Measurements from ENCODE around the gene C19orf44. TPM values are rescaled to one million over a fixed set of nuclear protein-coding genes. Genes with fewer than 3 reads are reported as not detected.
"Not testable (repeated sequence)": the region's sequence is repeated elsewhere in the genome, so short reads cannot be mapped to it uniquely, and the experiment has no call there.

Gene C19orf44
- total RNA-seq, 6 experiments from 2014 or later = 2.9 to 4.7 (median 3.7) TPM

GRCh38 chr19:16463341-16463990 lies 32.7 kb upstream of the C19orf44 start:
- H3K4me1 Mint-ChIP-seq (ENCODE audit: low read depth) = peaks cover 32% of the 10 kb centered on the region
- H3K9me3 Mint-ChIP-seq = no peaks in the 10 kb centered on the region
- H3K36me3 Mint-ChIP-seq (ENCODE audit: low read depth) = no peaks in the 10 kb centered on the region
- H3K4me3 Mint-ChIP-seq = no peak overlapping the region
- no peak for DNase-seq
- no peak for TF ChIP-seq CTCF (IDR thresholded peaks at IDR 0.05)
- H3K27me3 Mint-ChIP-seq (ENCODE audit: insufficient read depth) = peaks cover 2% of the 10 kb centered on the region; the same call in 1 of the 2 replicates
- H3K27ac Mint-ChIP-seq = no peak overlapping the region

- peaks cover 2% of the 10 kb centered on the region; the same call in 1 of the 2 replicates for H3K27me3 Mint-ChIP-seq (ENCODE audit: insufficient read depth)
- H3K36me3 Mint-ChIP-seq (ENCODE audit: low read depth) = no peaks in the 10 kb centered on the region
- H3K27ac Mint-ChIP-seq = no peak overlapping the region
- no peak overlapping the region; the same call in 1 of the 2 replicates for H3K4me3 Mint-ChIP-seq
- DNase-seq = peak; percentile 28
- no peaks in the 10 kb centered on the region for H3K9me3 Mint-ChIP-seq
- no peak for TF ChIP-seq CTCF (IDR thresholded peaks at IDR 0.05)
- H3K4me1 Mint-ChIP-seq (ENCODE audit: low read depth) = peaks cover 32% of the 10 kb centered on the region
Measured at GRCh38 chr19:16463991-16464575, 32.1 kb upstream of the C19orf44 start.

DNA sequence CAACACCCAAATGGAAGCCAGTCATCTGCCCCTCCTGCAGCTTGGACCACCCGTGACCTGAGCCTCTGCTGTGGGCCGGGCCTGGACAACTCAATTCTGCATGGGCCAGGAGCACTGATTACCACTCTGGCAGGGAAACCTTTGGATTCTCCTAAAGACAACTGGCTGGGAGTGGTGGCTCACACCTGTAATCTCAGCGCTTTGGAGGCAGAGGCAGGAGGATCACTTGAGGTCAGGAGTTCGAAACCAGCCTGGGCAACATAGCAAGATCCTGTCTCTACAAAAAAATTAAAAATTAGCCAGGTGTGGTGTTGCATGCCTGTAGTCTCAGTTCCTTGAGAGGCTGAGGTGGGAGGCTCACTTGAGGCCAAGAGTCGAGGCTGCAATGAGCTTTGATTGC lies 31.0 kb upstream of the C19orf44 start:
- no peaks in the 10 kb centered on the region for H3K36me3 Mint-ChIP-seq (ENCODE audit: low read depth)
- H3K27me3 Mint-ChIP-seq (ENCODE audit: insufficient read depth) = peaks cover 2% of the 10 kb centered on the region; the same call in 1 of the 2 replicates
- no peak overlapping the region for H3K27ac Mint-ChIP-seq
- no peak for DNase-seq
- no peak for TF ChIP-seq CTCF (IDR thresholded peaks at IDR 0.05)
- no peak overlapping the region for H3K4me3 Mint-ChIP-seq
- no peaks in the 10 kb centered on the region for H3K9me3 Mint-ChIP-seq
- peaks cover 41% of the 10 kb centered on the region for H3K4me1 Mint-ChIP-seq (ENCODE audit: low read depth)

DNA sequence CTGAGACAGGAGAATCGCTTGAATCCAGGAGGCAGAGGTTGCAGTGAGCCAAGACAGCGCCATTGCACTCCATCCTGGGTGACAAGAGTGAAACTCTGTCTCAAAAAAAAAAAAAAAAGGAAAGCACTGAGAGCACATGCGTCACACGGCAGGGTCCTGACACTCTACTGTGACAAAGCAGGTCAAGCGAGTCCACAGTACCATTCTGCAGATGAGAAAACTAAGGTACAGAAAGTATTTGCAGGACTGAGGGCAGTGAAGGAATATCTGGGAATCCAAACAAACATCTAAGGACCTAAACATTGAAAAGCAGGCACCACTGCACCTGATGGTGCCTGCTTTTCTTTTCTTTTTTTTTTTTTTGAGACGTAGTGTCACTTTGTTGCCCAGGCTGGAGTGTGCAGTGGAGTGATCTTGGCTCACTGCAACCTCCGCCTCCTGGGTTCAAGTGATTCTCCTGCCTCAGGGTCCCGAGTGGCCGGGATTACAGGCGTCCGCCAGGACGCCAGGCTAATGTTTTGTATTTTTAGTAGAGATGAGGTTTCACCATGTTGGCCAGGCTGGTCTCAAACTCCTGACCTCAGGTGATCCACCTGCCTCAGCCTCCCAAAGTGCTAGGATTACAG lies 29.3 kb upstream of the C19orf44 start:
- not testable (repeated sequence) for H3K27ac Mint-ChIP-seq; H3K27me3 Mint-ChIP-seq (ENCODE audit: insufficient read depth); H3K9me3 Mint-ChIP-seq; H3K36me3 Mint-ChIP-seq (ENCODE audit: low read depth); H3K4me3 Mint-ChIP-seq; DNase-seq
- peaks cover 51% of the 10 kb centered on the region for H3K4me1 Mint-ChIP-seq (ENCODE audit: low read depth)

DNA sequence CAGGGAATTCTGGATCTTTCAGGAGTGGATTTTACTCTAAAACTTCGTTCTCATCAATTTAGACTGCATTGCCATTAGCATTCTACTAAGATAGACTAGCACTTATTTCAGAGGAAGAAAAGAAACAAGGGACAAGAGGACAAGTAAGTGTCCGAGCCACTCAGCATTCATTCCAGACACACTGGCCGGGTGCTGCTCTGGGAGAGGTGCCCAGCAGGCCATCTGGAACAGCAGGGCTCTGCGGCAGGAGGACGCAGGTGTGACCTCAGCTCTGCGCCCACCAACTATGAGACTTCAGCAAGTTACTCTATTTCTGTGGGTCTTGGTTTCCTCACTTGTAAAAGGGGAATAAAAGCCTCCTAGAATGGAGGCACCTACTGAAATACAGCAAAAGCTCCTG lies 28.6 kb upstream of the C19orf44 start:
- no peak for TF ChIP-seq CTCF (IDR thresholded peaks at IDR 0.05)
- H3K27ac Mint-ChIP-seq = no peak overlapping the region
- H3K4me3 Mint-ChIP-seq = no peak overlapping the region
- DNase-seq = no peak
- H3K9me3 Mint-ChIP-seq = no peaks in the 10 kb centered on the region
- no peaks in the 10 kb centered on the region for H3K36me3 Mint-ChIP-seq (ENCODE audit: low read depth)
- peaks cover 2% of the 10 kb centered on the region; the same call in 1 of the 2 replicates for H3K27me3 Mint-ChIP-seq (ENCODE audit: insufficient read depth)
- peaks cover 49% of the 10 kb centered on the region for H3K4me1 Mint-ChIP-seq (ENCODE audit: low read depth)

DNA sequence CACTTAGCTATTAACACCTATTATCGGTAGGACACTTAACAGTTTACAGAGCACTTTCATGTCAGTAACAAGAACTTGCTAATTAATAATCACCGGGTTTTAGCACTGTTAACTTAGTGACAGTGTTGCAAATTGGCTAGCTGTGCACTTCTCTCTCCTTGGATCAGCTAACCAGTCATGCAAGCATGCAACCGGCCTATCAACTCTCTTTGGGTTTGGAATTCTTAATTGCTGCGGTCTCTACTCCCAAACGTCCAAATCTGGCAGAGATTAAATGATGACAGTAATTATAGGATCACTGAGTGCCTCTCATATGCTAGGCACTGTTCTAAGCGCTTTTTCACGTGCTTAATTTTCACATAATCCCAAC lies 25.7 kb upstream of the C19orf44 start:
- H3K9me3 Mint-ChIP-seq = no peaks in the 10 kb centered on the region
- H3K27me3 Mint-ChIP-seq (ENCODE audit: insufficient read depth) = peaks cover 2% of the 10 kb centered on the region
- DNase-seq = no peak
- H3K36me3 Mint-ChIP-seq (ENCODE audit: low read depth) = no peaks in the 10 kb centered on the region
- H3K27ac Mint-ChIP-seq = peak overlapping the region; percentile 66
- no peak for TF ChIP-seq CTCF (IDR thresholded peaks at IDR 0.05)
- peaks cover 28% of the 10 kb centered on the region for H3K4me1 Mint-ChIP-seq (ENCODE audit: low read depth)
- peak overlapping the region; percentile 93 for H3K4me3 Mint-ChIP-seq
